ENCODE measurements around the gene IRGC.

Gene IRGC

GRCh38 chr19:43711751-43712355 is 4.0 kb upstream of the IRGC start:
- no peak overlapping the region for H3K4me3 ChIP-seq (ENCODE audit: low read length)
- no peaks in the 10 kb centered on the region for H3K27me3 ChIP-seq (ENCODE audit: insufficient read depth, low read length)
- no peak overlapping the region for H3K9ac ChIP-seq (ENCODE audit: low read depth, low read length)
- no peaks in the 10 kb centered on the region for H3K4me1 ChIP-seq (ENCODE audit: insufficient read depth, low read length)
- H3K9me3 ChIP-seq (ENCODE audit: insufficient read depth, low read depth, low read length): peaks cover 7% of the 10 kb centered on the region
- H3K36me3 ChIP-seq (ENCODE audit: insufficient read depth, low read depth, low read length): no peaks in the 10 kb centered on the region
- no peak overlapping the region for H3K27ac ChIP-seq (ENCODE audit: low read length)

DNA sequence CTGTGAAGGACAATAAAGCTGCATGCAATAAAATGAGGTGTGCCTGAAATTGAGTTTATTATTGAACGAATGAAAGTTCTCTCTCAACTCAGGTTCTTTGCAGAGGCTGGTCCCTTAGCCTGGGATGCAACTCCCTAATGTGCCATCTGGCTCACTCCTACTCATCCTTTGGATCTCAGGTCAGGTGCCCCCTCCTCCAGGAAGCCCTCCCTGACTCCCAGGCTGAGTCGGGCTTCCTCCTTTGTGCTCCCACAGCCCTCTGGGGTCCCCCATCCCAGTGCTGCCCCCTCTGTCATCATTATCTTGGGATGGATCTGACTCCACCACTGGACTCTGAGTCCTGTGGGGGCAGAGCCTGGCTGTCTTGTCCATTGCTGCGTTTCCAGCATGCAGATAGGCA is 2.7 kb upstream of the IRGC start:
- H3K9me3 ChIP-seq (ENCODE audit: insufficient read depth, low read depth, low read length): peaks cover 5% of the 10 kb centered on the region
- no peak overlapping the region for H3K4me3 ChIP-seq (ENCODE audit: low read length)
- H3K27me3 ChIP-seq (ENCODE audit: insufficient read depth, low read length): no peaks in the 10 kb centered on the region
- no peak overlapping the region for H3K9ac ChIP-seq (ENCODE audit: low read depth, low read length)
- H3K27ac ChIP-seq (ENCODE audit: low read length): no peak overlapping the region
- no peaks in the 10 kb centered on the region for H3K4me1 ChIP-seq (ENCODE audit: insufficient read depth, low read length)
- H3K36me3 ChIP-seq (ENCODE audit: insufficient read depth, low read depth, low read length): no peaks in the 10 kb centered on the region

- Histone ChIP-seq H3K4me3 (ENCODE audit: low read length) (no peak overlapping the region), H3K9me3 (ENCODE audit: insufficient read depth, low read depth, low read length) (no peaks in the 10 kb centered on the region), H3K27ac (ENCODE audit: low read length) (no peak overlapping the region)
Measured at GRCh38 chr19:43718627-43719377, 2.9 kb downstream of the IRGC start.

DNA sequence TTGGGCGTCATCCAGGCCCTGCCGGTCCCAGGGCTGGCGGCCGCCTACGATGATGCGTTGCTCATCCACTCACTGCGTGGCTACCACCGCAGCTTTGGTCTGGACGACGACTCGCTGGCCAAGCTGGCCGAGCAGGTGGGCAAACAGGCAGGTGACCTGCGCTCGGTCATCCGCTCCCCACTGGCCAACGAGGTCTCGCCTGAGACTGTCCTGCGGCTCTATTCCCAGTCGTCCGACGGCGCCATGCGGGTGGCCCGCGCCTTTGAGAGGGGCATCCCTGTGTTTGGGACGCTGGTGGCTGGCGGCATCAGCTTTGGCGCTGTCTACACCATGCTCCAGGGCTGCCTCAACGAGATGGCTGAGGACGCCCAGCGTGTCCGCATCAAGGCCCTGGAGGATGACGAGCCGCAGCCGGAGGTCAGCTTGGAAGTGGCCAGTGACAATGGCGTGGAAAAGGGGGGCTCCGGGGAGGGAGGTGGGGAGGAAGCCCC is 3.5 kb downstream of the IRGC start:
- Histone ChIP-seq H3K27ac (ENCODE audit: low read length) (no peak overlapping the region), H3K27me3 (ENCODE audit: insufficient read depth, low read length) (no peaks in the 10 kb centered on the region), H3K9me3 (ENCODE audit: insufficient read depth, low read depth, low read length) (no peaks in the 10 kb centered on the region), H3K36me3 (ENCODE audit: insufficient read depth, low read depth, low read length) (no peaks in the 10 kb centered on the region), H3K4me1 (ENCODE audit: insufficient read depth, low read length) (no peaks in the 10 kb centered on the region), H3K4me3 (ENCODE audit: low read length) (no peak overlapping the region), H3K9ac (ENCODE audit: low read depth, low read length) (no peak overlapping the region)

More at GRCh38 chr19:43718627-43719377, 2.9 kb downstream of the IRGC start:
- no peaks in the 10 kb centered on the region for H3K27me3 ChIP-seq (ENCODE audit: insufficient read depth, low read length)
- no peaks in the 10 kb centered on the region for H3K36me3 ChIP-seq (ENCODE audit: insufficient read depth, low read depth, low read length)
- H3K4me1 ChIP-seq (ENCODE audit: insufficient read depth, low read length): no peaks in the 10 kb centered on the region
- no peak overlapping the region for H3K9ac ChIP-seq (ENCODE audit: low read depth, low read length)

GRCh38 chr19:43719918-43720317 is 4.0 kb downstream of the IRGC start:
- Histone ChIP-seq H3K9me3 (ENCODE audit: insufficient read depth, low read depth, low read length) (no peaks in the 10 kb centered on the region), H3K36me3 (ENCODE audit: insufficient read depth, low read depth, low read length) (no peaks in the 10 kb centered on the region), H3K4me3 (ENCODE audit: low read length) (no peak overlapping the region), H3K4me1 (ENCODE audit: insufficient read depth, low read length) (no peaks in the 10 kb centered on the region), H3K9ac (ENCODE audit: low read depth, low read length) (no peak overlapping the region), H3K27ac (ENCODE audit: low read length) (no peak overlapping the region), H3K27me3 (ENCODE audit: insufficient read depth, low read length) (no peaks in the 10 kb centered on the region)

DNA sequence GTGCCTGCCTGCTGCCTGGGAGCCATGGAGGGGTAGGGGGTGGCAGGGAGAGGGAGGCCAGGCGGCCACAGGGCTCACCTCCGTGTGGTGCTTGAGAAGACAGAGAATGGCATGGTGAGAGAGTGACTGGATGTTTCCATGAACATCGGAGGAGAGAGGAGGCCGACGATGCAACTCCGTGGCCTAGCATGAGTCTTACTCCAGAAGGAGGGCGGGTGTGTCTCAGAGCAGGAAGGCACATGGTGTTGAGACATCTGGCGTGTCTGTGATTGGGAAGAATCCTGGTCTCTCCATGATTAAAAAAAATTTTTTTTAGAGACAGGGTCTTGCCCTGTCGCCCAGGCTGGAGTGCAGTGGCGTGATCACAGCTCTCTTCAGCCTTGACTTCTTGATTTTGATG is 5.1 kb downstream of the IRGC start:
- no peaks in the 10 kb centered on the region for H3K9me3 ChIP-seq (ENCODE audit: insufficient read depth, low read depth, low read length)
- no peak overlapping the region for H3K4me3 ChIP-seq (ENCODE audit: low read length)
- no peaks in the 10 kb centered on the region for H3K4me1 ChIP-seq (ENCODE audit: insufficient read depth, low read length)
- H3K36me3 ChIP-seq (ENCODE audit: insufficient read depth, low read depth, low read length): no peaks in the 10 kb centered on the region
- H3K27ac ChIP-seq (ENCODE audit: low read length): no peak overlapping the region
- no peaks in the 10 kb centered on the region for H3K27me3 ChIP-seq (ENCODE audit: insufficient read depth, low read length)
- H3K9ac ChIP-seq (ENCODE audit: low read depth, low read length): no peak overlapping the region

DNA sequence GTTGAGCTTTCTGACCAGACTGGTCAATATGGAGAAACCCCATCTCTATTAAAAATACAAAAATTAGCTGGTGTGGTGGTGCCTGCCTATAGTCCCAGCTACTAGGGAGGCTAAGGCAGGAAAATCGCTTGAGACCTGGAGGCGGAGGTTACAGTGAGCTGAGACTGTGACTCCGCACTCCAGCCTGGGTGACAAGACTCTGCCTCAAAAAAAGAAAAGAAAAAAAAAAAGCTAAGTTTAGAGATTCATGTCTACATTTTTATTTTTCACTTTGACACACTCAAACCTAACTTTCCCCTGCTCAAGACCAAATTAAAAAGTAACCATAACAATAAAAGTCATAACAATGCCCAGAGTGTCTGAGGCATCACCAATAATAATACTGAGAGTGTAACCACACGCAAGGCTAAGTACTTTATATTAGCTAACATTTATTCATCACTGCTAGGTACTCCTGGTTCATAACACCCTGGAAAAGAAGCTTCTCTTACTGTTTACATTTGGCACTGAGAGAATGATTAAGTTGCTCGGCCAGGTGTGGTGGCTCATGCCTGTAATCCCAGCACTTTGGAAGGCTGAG is 5.7 kb downstream of the IRGC start:
- Histone ChIP-seq H3K4me1 (ENCODE audit: insufficient read depth, low read length) (no peaks in the 10 kb centered on the region), H3K27ac (ENCODE audit: low read length) (no peak overlapping the region), H3K27me3 (ENCODE audit: insufficient read depth, low read length) (no peaks in the 10 kb centered on the region), H3K4me3 (ENCODE audit: low read length) (no peak overlapping the region), H3K9ac (ENCODE audit: low read depth, low read length) (no peak overlapping the region), H3K36me3 (ENCODE audit: insufficient read depth, low read depth, low read length) (no peaks in the 10 kb centered on the region), H3K9me3 (ENCODE audit: insufficient read depth, low read depth, low read length) (no peaks in the 10 kb centered on the region)

DNA sequence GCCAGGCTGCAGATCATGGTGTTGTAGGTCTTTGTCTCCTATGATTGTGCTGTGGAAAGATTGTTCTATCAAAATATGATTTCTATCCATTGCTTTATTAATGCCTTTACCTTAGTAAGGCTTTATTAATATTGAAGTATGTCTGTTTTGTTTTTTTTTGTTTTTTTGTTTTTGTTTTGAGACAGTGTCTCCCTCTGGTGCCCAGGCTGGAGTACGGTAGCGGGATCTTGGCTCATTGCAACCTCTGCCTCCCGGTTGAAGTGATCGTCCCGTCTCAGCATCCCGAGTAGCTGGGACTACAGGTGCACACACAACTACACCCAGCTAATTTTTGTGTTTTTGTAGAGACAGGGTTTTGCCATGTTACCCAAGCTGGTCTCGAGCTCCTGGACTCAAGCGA is 7.7 kb downstream of the IRGC start:
- Histone ChIP-seq H3K27ac (ENCODE audit: low read length) (no peak overlapping the region), H3K27me3 (ENCODE audit: insufficient read depth, low read length) (no peaks in the 10 kb centered on the region), H3K9me3 (ENCODE audit: insufficient read depth, low read depth, low read length) (no peaks in the 10 kb centered on the region), H3K36me3 (ENCODE audit: insufficient read depth, low read depth, low read length) (peaks cover 7% of the 10 kb centered on the region), H3K4me3 (ENCODE audit: low read length) (no peak overlapping the region), H3K4me1 (ENCODE audit: insufficient read depth, low read length) (no peaks in the 10 kb centered on the region), H3K9ac (ENCODE audit: low read depth, low read length) (no peak overlapping the region)

DNA sequence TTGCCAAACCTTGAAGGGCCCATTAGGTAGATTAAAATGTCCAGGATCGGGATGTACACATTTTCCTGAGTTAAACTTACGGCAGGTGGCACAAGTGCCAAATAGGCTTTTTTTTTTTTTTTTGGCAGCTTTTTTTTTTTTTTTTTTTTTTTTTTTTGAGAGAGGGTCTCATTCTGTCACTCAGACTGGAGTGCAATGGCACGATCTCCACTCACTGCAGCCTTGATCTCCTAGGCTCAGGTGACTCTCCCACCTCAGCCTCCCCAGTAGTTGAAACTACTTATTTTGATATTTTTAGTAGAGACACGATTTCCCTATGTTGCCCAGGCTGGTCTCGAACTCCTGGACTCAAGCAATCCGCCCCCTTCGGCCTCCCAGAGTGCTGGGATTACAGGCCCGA is 9.0 kb downstream of the IRGC start:
- no peak overlapping the region for H3K9ac ChIP-seq (ENCODE audit: low read depth, low read length)

GRCh38 chr19:43725468-43725867 is 9.6 kb downstream of the IRGC start:
- Histone ChIP-seq H3K9me3 (ENCODE audit: insufficient read depth, low read depth, low read length) (no peaks in the 10 kb centered on the region), H3K27me3 (ENCODE audit: insufficient read depth, low read length) (no peaks in the 10 kb centered on the region), H3K9ac (ENCODE audit: low read depth, low read length) (no peak overlapping the region), H3K4me1 (ENCODE audit: insufficient read depth, low read length) (no peaks in the 10 kb centered on the region), H3K36me3 (ENCODE audit: insufficient read depth, low read depth, low read length) (peaks cover 14% of the 10 kb centered on the region), H3K27ac (ENCODE audit: low read length) (no peak overlapping the region), H3K4me3 (ENCODE audit: low read length) (no peak overlapping the region)

More for the DNA sequence above, 9.0 kb downstream of the IRGC start:
- no peaks in the 10 kb centered on the region for H3K4me1 ChIP-seq (ENCODE audit: insufficient read depth, low read length)
- H3K27ac ChIP-seq (ENCODE audit: low read length): no peak overlapping the region
- H3K27me3 ChIP-seq (ENCODE audit: insufficient read depth, low read length): no peaks in the 10 kb centered on the region
- H3K4me3 ChIP-seq (ENCODE audit: low read length): no peak overlapping the region
- peaks cover 14% of the 10 kb centered on the region for H3K36me3 ChIP-seq (ENCODE audit: insufficient read depth, low read depth, low read length)
- no peaks in the 10 kb centered on the region for H3K9me3 ChIP-seq (ENCODE audit: insufficient read depth, low read depth, low read length)

GRCh38 chr19:43726736-43727592 is 11.1 kb downstream of the IRGC start:
- H3K4me3 ChIP-seq (ENCODE audit: low read length): no peak overlapping the region
- no peaks in the 10 kb centered on the region for H3K9me3 ChIP-seq (ENCODE audit: insufficient read depth, low read depth, low read length)
- peaks cover 28% of the 10 kb centered on the region for H3K36me3 ChIP-seq (ENCODE audit: insufficient read depth, low read depth, low read length)
- H3K4me1 ChIP-seq (ENCODE audit: insufficient read depth, low read length): no peaks in the 10 kb centered on the region
- H3K9ac ChIP-seq (ENCODE audit: low read depth, low read length): no peak overlapping the region
- H3K27me3 ChIP-seq (ENCODE audit: insufficient read depth, low read length): no peaks in the 10 kb centered on the region
- H3K27ac ChIP-seq (ENCODE audit: low read length): no peak overlapping the region

All from iPS-20b (cell line).